ENCODE results near the gene POLRMT.

DNA sequence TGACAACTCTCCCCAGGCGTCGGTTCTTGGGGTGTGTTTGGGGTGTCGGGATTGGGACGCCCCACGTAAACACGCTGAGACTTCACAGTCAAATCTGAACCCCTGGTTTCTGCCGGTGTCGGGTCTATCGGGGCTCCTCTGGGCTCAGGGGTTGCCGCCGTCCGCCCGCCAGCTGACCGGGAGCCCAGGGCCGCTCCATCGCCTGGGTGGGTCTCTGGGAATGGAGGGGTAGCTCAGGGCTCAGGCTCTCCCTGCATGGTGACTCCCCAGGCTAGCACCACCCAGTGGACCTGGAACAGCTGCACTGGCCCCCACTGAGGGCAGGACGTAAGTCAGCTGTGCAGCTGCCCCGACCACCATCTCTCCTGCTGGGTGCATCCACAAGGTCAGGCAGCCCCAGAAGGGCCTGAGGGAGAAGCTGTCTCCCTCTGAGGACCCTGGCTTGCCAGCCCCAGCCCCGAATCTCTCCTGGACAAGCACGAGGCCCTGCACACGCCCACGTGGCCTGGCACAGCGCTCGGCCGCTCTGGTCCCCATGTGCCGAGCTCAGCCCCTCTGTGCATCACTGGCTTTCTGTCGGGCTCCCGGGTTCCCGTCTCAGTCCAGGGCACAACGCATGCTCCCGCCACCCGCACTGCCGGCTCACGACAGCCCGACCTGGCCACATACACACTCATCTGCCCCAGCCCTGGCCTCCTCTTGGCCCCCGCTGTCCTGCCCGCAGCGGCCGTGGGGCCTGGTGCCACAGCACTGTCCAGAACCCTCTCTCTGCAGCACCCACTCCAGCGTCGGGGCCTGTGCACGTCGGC is 23.6 kb upstream of the POLRMT start:
- TF ChIP-seq, protein P1, sequence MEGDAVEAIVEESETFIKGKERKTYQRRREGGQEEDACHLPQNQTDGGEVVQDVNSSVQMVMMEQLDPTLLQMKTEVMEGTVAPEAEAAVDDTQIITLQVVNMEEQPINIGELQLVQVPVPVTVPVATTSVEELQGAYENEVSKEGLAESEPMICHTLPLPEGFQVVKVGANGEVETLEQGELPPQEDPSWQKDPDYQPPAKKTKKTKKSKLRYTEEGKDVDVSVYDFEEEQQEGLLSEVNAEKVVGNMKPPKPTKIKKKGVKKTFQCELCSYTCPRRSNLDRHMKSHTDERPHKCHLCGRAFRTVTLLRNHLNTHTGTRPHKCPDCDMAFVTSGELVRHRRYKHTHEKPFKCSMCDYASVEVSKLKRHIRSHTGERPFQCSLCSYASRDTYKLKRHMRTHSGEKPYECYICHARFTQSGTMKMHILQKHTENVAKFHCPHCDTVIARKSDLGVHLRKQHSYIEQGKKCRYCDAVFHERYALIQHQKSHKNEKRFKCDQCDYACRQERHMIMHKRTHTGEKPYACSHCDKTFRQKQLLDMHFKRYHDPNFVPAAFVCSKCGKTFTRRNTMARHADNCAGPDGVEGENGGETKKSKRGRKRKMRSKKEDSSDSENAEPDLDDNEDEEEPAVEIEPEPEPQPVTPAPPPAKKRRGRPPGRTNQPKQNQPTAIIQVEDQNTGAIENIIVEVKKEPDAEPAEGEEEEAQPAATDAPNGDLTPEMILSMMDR (IDR thresholded peaks at IDR 0.05) = no peak
- no peak for TF ChIP-seq POLR2A (IDR thresholded peaks at IDR 0.05)
